ENCODE results near the gene LILRA5.
"Not testable (repeated sequence)": the region's sequence is repeated elsewhere in the genome, so short reads cannot be mapped to it uniquely, and the experiment has no call there.

LILRA5 gene

DNA sequence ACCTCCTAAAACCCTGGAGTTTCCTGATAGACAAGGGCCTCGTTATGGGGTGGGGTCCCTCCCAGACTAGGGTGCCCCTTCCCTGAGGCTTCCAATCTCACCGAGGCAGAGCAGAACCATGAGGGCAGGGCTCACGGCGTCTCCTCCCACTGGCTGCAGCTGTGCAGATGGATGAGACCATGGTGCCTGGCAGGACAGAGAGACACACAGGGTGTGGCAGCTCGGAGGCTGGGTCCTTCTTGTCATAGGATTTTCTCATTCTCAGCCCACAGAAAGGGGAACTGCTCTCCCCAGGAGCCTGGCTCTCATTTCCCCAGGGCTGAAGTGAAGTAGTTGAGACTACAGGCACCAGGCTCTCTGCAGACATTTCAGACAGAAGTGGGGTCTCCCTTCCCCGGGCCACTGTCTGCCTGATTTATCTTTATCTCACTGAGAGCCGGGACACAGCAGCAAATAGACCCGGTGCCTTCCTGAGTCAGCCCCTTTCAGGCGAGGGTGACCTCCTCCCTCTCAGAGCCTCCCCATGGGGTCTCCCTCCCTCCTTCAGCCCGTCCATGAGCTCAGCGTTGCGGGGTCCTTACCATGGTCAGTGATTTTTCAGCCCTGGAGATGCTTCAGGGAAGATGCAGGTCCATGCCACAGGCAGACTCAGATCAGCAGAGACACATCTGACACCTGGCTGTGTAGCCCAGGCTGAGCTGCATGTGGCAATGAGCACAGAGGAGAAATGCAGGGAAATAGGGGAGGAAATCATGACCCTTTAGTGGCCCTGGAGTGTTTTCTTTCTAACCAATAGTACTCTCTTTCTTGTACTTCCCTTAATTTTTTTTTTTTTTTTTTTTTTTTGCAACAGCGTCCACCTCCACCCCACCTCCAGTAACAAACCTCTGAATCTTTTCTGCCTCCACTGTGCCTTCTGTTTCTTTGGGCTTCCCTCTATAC lies at the start of gene LILRA5:
TSS of gene LILRA5 (minus strand) at position 731 of the 942 bp plus-strand sequence. CDS start at position 584, 147 bp downstream.
- Histone ChIP-seq H3K9me3 (ENCODE audit: control insufficient read depth, low read depth, low read length) (no peaks in the 10 kb centered on the region), H3K36me3 (ENCODE audit: control insufficient read depth, low read depth, low read length) (no peaks in the 10 kb centered on the region), H3K27ac (ENCODE audit: low read length) (no peak within 1 kb of the TSS), H3K4me3 (ENCODE audit: low read length) (no peak within 1 kb of the TSS), H3K27me3 (ENCODE audit: control insufficient read depth, insufficient read depth, low read length) (no peaks in the 10 kb centered on the region), H3K4me1 (ENCODE audit: control insufficient read depth, low read depth, low read length) (no peaks in the 10 kb centered on the region), H3K9ac (ENCODE audit: low read length) (no peak within 1 kb of the TSS)

DNA sequence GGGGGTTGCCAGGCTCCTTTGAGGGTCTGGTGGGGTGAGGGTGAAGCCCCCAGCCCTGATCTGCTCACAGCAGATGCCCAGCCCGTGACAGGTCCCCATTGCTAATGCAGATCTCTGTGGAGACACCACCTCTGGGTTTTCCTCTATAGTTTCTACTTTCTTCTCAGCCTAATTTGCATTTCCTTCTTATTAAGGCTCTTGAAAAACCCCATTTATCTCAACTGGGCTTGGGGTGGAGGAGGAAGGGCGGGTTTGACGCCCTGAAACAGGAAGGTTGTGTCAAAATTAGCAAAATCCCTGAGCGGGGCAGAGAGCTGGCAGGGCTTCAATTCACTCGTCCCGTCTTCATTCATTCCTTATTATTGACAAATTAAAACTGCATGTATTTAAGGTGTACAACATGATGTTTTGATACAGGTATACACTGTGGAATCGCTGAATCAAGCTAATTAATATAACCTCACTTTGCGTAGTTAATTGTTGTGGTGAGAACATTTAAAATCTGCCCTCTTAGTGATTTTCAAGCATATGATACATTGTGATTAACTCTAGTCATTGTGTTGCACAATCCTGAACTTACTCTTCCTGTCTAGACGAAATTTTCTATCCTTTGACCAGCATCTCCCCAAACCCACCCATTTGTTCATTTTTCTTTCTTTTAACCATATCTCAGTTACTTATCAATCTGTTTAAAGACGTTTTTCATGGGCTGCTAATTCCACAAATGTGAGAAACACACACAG lies 48.9 kb upstream of the LILRA5 start:
- not testable (repeated sequence) for H3K4me3 ChIP-seq (ENCODE audit: low read length); H3K9me3 ChIP-seq (ENCODE audit: control insufficient read depth, low read depth, low read length); H3K36me3 ChIP-seq (ENCODE audit: control insufficient read depth, low read depth, low read length); H3K9ac ChIP-seq (ENCODE audit: low read length); H3K27ac ChIP-seq (ENCODE audit: low read length); H3K4me1 ChIP-seq (ENCODE audit: control insufficient read depth, low read depth, low read length); H3K27me3 ChIP-seq (ENCODE audit: control insufficient read depth, insufficient read depth, low read length)

DNA sequence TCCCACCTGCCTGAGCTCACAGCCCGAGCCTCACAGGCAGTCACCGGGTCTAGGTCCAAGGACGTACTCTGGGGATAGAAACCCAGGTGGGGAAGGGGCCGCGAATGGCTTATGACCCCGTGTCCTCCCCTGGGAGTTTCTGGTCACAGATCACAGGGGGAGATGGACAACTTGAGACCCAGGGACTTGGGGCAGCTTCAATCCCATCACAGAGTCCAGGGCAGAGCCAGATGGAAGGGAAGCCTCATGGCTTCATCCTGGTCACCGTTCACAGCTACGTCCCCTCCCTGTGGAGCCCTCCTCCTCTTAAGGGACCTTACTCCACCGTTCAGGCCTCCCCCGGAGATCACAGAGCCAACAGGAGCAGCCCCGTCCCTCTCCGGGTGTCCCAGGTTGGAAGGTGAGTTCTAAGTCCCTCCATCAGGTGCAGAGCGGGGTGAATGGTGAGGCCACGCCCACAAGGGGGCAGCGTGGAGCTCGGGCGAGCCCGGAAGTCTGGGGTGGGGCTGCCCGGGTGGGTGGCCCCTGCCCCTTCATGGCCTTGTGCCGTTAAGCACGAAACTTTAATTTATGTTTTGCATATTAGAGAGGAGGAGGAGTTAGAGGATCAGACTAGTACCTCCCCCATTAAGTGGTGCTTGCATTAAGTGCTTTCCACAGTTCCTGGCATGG lies 46.3 kb upstream of the LILRA5 start:
- not testable (repeated sequence) for H3K36me3 ChIP-seq (ENCODE audit: control insufficient read depth, low read depth, low read length); H3K9me3 ChIP-seq (ENCODE audit: control insufficient read depth, low read depth, low read length); H3K4me1 ChIP-seq (ENCODE audit: control insufficient read depth, low read depth, low read length); H3K27ac ChIP-seq (ENCODE audit: low read length); H3K4me3 ChIP-seq (ENCODE audit: low read length); H3K27me3 ChIP-seq (ENCODE audit: control insufficient read depth, insufficient read depth, low read length); H3K9ac ChIP-seq (ENCODE audit: low read length)

DNA sequence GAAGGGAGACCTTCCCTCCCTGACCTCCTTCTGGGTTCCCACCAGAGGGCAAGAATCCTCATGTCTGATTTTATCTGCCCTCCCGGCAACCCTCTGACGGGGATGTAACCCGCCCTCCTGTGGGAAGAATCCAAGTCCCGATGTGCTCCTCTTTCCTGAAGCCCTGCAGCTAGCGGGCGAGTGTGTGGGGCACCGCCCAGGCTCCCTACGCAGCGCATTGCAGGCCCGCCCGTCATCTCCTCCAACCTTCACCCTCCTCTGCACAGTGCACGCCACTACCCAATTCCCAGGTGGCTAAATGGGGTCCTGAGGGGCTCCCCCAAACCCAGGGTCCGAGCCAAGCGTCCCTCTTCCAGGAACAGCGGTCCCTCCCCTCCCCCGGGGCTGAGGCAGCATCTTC lies 44.4 kb upstream of the LILRA5 start:
- no peaks in the 10 kb centered on the region for H3K27me3 ChIP-seq (ENCODE audit: control insufficient read depth, insufficient read depth, low read length)
- no peaks in the 10 kb centered on the region for H3K9me3 ChIP-seq (ENCODE audit: control insufficient read depth, low read depth, low read length)
- H3K36me3 ChIP-seq (ENCODE audit: control insufficient read depth, low read depth, low read length) = no peaks in the 10 kb centered on the region
- H3K27ac ChIP-seq (ENCODE audit: low read length) = no peak overlapping the region
- no peak overlapping the region for H3K4me3 ChIP-seq (ENCODE audit: low read length)
- H3K4me1 ChIP-seq (ENCODE audit: control insufficient read depth, low read depth, low read length) = no peaks in the 10 kb centered on the region
- no peak overlapping the region for H3K9ac ChIP-seq (ENCODE audit: low read length)

DNA sequence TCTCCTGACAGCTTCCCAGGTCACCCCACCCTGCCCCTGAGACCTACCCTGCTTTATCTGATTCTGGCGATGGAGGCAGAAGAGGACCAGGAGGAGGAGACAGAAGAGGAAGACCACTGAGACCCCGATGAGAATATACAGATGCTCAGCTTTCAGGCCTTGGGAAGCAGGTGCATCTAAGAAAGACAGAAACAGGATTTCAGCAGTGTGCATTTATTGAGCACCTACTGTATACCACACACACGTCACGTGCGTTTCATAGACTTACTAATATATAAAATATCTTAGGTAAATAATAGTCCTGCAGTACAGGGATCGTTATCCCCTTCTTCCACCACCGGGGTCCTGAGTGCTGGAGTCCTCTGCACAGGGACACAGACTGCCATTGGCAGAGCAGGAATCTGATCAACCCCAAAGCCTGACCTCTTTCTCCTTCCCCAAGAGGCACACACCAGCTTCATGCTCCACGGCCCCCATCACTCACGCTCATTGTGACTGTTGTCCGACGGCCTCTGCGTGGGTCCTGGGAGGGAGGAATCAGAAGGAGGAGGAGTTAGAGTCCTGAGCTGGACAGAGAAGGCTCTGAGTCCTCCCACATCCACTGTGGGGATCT lies 43.6 kb upstream of the LILRA5 start:
- no peak overlapping the region for H3K4me3 ChIP-seq (ENCODE audit: low read length)
- H3K27ac ChIP-seq (ENCODE audit: low read length) = no peak overlapping the region
- no peaks in the 10 kb centered on the region for H3K9me3 ChIP-seq (ENCODE audit: control insufficient read depth, low read depth, low read length)
- H3K4me1 ChIP-seq (ENCODE audit: control insufficient read depth, low read depth, low read length) = no peaks in the 10 kb centered on the region
- H3K9ac ChIP-seq (ENCODE audit: low read length) = no peak overlapping the region
- no peaks in the 10 kb centered on the region for H3K36me3 ChIP-seq (ENCODE audit: control insufficient read depth, low read depth, low read length)
- H3K27me3 ChIP-seq (ENCODE audit: control insufficient read depth, insufficient read depth, low read length) = no peaks in the 10 kb centered on the region

DNA sequence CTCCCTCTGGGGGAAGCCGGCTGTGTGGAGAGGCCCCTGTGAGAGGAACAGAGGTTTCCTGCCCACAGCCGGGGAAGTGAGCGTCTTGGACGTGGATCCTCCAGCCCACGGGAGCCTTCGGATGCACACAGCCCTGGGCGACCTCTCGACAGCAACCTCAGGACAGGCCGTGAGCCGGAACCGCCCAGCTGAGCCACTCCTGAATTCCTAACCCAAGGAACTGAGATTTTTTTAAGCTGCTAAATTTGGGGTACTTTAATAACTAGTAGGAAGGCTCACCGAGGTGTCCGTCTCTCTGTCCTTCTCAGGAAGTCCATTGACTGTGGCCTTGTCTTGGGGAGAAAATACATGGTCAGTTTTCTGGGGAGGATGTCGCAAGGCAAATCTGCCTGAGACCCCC lies 42.7 kb upstream of the LILRA5 start:
- Histone ChIP-seq H3K4me3 (ENCODE audit: low read length) (no peak overlapping the region), H3K27me3 (ENCODE audit: control insufficient read depth, insufficient read depth, low read length) (no peaks in the 10 kb centered on the region), H3K4me1 (ENCODE audit: control insufficient read depth, low read depth, low read length) (no peaks in the 10 kb centered on the region), H3K9me3 (ENCODE audit: control insufficient read depth, low read depth, low read length) (no peaks in the 10 kb centered on the region), H3K36me3 (ENCODE audit: control insufficient read depth, low read depth, low read length) (no peaks in the 10 kb centered on the region), H3K9ac (ENCODE audit: low read length) (no peak overlapping the region), H3K27ac (ENCODE audit: low read length) (no peak overlapping the region)

DNA sequence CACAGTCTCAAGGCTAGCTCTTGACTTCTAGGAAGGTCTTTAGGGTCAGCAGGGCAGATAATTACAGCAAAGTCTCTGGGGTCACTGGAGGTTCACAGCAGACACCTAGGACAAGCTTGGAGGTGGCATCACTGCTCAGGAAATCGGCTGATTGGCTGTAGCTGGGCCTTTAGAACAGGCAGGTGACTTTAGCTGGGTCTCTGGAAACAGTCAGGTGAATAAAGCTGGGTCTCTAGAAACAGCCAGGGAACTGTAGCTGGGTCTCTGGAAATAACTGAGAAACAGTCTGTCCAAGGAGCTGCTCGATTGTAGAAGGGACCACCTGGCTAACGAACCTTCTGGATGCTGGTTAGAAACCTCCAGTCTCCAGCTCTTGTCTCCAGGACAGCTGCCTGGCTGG lies 41.8 kb upstream of the LILRA5 start:
- no peaks in the 10 kb centered on the region for H3K27me3 ChIP-seq (ENCODE audit: control insufficient read depth, insufficient read depth, low read length)
- H3K4me1 ChIP-seq (ENCODE audit: control insufficient read depth, low read depth, low read length) = no peaks in the 10 kb centered on the region
- no peak overlapping the region for H3K9ac ChIP-seq (ENCODE audit: low read length)

DNA sequence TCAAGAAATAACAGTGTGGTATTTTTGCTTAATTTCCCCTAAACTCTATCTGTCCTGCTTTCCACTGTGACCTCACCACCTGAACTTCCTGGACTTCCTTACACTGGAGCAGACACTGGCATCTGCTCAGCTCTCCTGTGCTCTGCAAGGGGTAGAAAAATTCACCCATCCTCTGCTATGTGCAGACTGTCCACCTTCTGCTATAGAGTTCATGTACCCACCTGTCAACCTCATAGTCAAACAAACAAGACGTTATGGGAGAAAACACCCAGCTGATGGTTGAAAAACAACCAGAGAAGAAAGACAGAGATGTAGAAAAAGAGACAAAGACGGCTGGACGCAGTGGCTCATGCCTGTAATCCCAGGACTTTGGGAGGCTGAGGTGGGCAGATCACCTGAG lies 39.6 kb upstream of the LILRA5 start:
- no peaks in the 10 kb centered on the region for H3K9me3 ChIP-seq (ENCODE audit: control insufficient read depth, low read depth, low read length)
- no peak overlapping the region for H3K27ac ChIP-seq (ENCODE audit: low read length)
- H3K27me3 ChIP-seq (ENCODE audit: control insufficient read depth, insufficient read depth, low read length) = no peaks in the 10 kb centered on the region
- H3K4me1 ChIP-seq (ENCODE audit: control insufficient read depth, low read depth, low read length) = no peaks in the 10 kb centered on the region
- H3K4me3 ChIP-seq (ENCODE audit: low read length) = no peak overlapping the region
- H3K9ac ChIP-seq (ENCODE audit: low read length) = no peak overlapping the region
- no peaks in the 10 kb centered on the region for H3K36me3 ChIP-seq (ENCODE audit: control insufficient read depth, low read depth, low read length)

More for the DNA sequence above, 41.8 kb upstream of the LILRA5 start:
- H3K27ac ChIP-seq (ENCODE audit: low read length) = no peak overlapping the region
- H3K36me3 ChIP-seq (ENCODE audit: control insufficient read depth, low read depth, low read length) = no peaks in the 10 kb centered on the region
- no peaks in the 10 kb centered on the region for H3K9me3 ChIP-seq (ENCODE audit: control insufficient read depth, low read depth, low read length)
- H3K4me3 ChIP-seq (ENCODE audit: low read length) = no peak overlapping the region

DNA sequence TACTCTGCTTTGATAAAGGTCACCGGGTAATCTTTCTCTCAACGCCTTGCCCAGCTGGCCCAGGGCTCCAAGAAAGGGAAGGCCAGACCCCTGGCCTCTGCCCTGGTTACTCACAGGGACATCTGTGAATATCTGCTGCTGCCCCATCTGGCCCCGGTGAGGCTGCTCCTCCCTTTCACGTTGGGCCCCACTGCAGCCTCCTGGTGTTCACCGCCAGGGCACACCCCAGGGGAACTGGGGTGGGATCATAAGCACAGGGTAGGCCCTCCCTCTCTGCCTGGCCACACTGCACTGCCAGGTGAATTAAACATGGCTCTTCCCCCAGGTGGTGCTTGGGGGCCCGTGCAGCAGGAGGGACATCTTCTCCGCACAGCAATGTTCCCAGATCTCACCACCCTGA lies 39.1 kb upstream of the LILRA5 start:
- Histone ChIP-seq H3K27ac (ENCODE audit: low read length) (no peak overlapping the region), H3K36me3 (ENCODE audit: control insufficient read depth, low read depth, low read length) (no peaks in the 10 kb centered on the region), H3K9me3 (ENCODE audit: control insufficient read depth, low read depth, low read length) (no peaks in the 10 kb centered on the region), H3K9ac (ENCODE audit: low read length) (no peak overlapping the region), H3K4me1 (ENCODE audit: control insufficient read depth, low read depth, low read length) (no peaks in the 10 kb centered on the region), H3K4me3 (ENCODE audit: low read length) (no peak overlapping the region), H3K27me3 (ENCODE audit: control insufficient read depth, insufficient read depth, low read length) (no peaks in the 10 kb centered on the region)

DNA sequence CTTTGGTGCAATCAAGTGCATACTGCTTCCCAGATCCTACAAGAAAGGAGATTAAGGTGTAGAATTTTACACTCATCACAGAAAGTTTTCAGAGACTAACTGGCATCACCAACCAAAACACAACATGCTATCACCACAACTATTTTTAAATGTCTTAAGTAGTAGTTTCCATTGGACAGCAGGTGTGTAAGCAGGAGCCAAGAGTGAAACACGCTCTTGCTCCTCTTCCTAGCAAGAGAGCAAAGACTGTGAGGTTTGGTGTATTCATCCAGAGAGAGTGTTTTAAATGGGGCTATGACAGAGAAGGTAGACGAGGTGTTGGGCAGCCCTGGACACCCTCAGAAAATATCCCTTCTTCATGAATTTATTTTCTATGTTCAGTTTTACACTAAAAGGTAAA lies 38.5 kb upstream of the LILRA5 start:
- H3K27me3 ChIP-seq (ENCODE audit: control insufficient read depth, insufficient read depth, low read length) = no peaks in the 10 kb centered on the region

DNA sequence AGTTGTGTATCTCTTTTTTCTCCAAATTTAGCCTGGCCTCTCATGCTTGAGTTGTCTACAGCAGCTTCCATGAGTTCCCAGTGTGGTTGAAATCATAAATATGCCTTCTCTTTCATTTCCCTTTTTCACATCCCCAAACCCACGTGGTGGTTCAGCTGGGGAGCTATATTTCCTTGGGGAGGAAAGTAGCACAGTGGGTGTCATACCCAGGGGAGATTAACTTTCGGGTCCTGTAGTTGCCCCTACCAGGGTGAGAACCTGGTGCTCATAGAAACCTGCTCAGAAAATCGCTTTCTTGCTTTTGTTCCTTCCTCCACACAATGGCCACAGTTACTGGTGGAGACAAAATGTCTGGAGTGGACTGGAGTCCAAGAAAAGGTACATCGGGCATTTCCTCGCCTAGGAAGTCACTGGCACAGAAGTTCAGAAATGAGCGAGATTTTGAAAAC lies 33.0 kb upstream of the LILRA5 start:
- H3K27me3 ChIP-seq (ENCODE audit: control insufficient read depth, insufficient read depth, low read length) = no peaks in the 10 kb centered on the region
- H3K27ac ChIP-seq (ENCODE audit: low read length) = no peak overlapping the region
- no peak overlapping the region for H3K9ac ChIP-seq (ENCODE audit: low read length)
- no peak overlapping the region for H3K4me3 ChIP-seq (ENCODE audit: low read length)
- H3K9me3 ChIP-seq (ENCODE audit: control insufficient read depth, low read depth, low read length) = no peaks in the 10 kb centered on the region
- no peaks in the 10 kb centered on the region for H3K36me3 ChIP-seq (ENCODE audit: control insufficient read depth, low read depth, low read length)
- no peaks in the 10 kb centered on the region for H3K4me1 ChIP-seq (ENCODE audit: control insufficient read depth, low read depth, low read length)

More for the DNA sequence above, 38.5 kb upstream of the LILRA5 start:
- Histone ChIP-seq H3K4me1 (ENCODE audit: control insufficient read depth, low read depth, low read length) (no peaks in the 10 kb centered on the region), H3K36me3 (ENCODE audit: control insufficient read depth, low read depth, low read length) (no peaks in the 10 kb centered on the region), H3K9me3 (ENCODE audit: control insufficient read depth, low read depth, low read length) (no peaks in the 10 kb centered on the region), H3K4me3 (ENCODE audit: low read length) (no peak overlapping the region), H3K27ac (ENCODE audit: low read length) (no peak overlapping the region), H3K9ac (ENCODE audit: low read length) (no peak overlapping the region)
